GM23338 (cell line): Measurements from ENCODE around the gene KIF5A.

Source experiments
- CTCF ChIP-seq, 2 experiments: fragments of 200-600 bp in 1 of 2; sonication (generic) in 1 of 2; conservative IDR thresholded peaks; 2 replicates each; pipeline versions ENCODE4 v1.5.1 to v1.6.1; 2016 to 2017; ENCODE audit warnings: antibody characterized with exemption in 2 of 2, low read depth in 2 of 2, mild to moderate bottlenecking in 2 of 2, moderate library complexity in 1 of 2
- EZH2 ChIP-seq: fragments of 200-600 bp; sonication (generic); IDR thresholded peaks from one replicate; pipeline ENCODE4 v1.8.0; 2017; ENCODE audit warnings: antibody characterized with exemption, mild to moderate bottlenecking, low read depth; ENCODE audit not compliant: unreplicated experiment
- EZH2phosphoT487 ChIP-seq: fragments of 200-600 bp; sonication (generic); IDR thresholded peaks from one replicate; pipeline ENCODE4 v1.8.1; 2018; ENCODE audit warnings: antibody characterized with exemption; ENCODE audit not compliant: unreplicated experiment
- POLR2AphosphoS5 ChIP-seq: IDR thresholded peaks from 2 replicates; pipeline ENCODE4 v1.6.1; 2016; ENCODE audit warnings: antibody characterized with exemption, low read depth

DNA sequence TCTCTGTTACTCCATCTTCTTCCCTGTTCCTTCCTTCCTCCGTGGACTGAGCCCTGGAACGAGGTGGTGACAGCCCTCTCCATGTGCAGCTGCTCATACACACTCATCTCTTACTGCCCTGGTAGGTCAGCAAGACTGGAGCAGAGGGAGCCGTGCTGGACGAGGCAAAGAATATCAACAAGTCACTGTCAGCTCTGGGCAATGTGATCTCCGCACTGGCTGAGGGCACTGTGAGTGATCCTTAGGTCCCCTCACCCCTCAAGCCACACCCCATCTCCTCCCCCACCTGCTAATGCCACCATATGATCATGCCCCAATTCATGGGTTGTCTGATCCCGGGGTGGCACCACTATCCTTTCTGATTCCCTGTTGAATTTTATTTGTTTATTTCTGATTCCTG lies 19.0 kb downstream of the KIF5A start:
- no peak for TF ChIP-seq CTCF (conservative IDR thresholded peaks at IDR 0.05; ENCODE audit: low read depth in 2 of 2)
- no peak for TF ChIP-seq POLR2AphosphoS5
- TF ChIP-seq EZH2: no peak
- TF ChIP-seq EZH2phosphoT487: no peak
